Gastrocnemius medialis (tissue), 4 donors: ENCODE results near the gene SND1. TPM values are rescaled to one million over a fixed set of nuclear protein-coding genes. Genes with fewer than 3 reads are reported as not detected.

ENCODE experiments used
- ATAC-seq, 2 donors: fragments of 150-250 bp; one replicate each; pipeline ENCODE4 v1.9.1; 2016
- DNase-seq, 2 donors: peaks; one replicate each; pipeline ENCODE4 v3.0.0-alpha.2; 2019
- H3K27ac ChIP-seq, 4 donors: fragments of 200-600 bp; sonication (generic); 1 replicate in 1 of 4; 2 replicates in 3 of 4; pipeline ENCODE4 v1.5.1; 2016 to 2018; ENCODE audit warnings: mild to moderate bottlenecking in 2 of 4, moderate library complexity in 1 of 4
- H3K27me3 ChIP-seq, 3 donors: fragments of 200-600 bp; sonication (generic) in 2 of 3; 1 replicate in 1 of 3; 2 replicates in 2 of 3; pipeline versions ENCODE4 v1.5.1 to v1.6.0; 2016 to 2019; ENCODE audit warnings: mild to moderate bottlenecking in 1 of 3, moderate library complexity in 1 of 3
- H3K36me3 ChIP-seq, 2 donors: fragments of 200-600 bp; sonication (generic) in 1 of 2; one replicate each; pipeline ENCODE4 v1.5.1; 2017 to 2018
- H3K4me1 ChIP-seq, 2 donors: fragments of 200-600 bp; sonication (generic) in 1 of 2; one replicate each; pipeline ENCODE4 v1.5.1; 2016 to 2017; ENCODE audit warnings: mild to moderate bottlenecking in 2 of 2
- H3K4me3 ChIP-seq, 4 donors: fragments of 200-600 bp; sonication (generic) in 3 of 4; 1 replicate in 1 of 4; 2 replicates in 3 of 4; pipeline ENCODE4 v1.5.1; 2016 to 2019; ENCODE audit warnings: mild to moderate bottlenecking in 2 of 4
- H3K9me3 ChIP-seq, 3 donors: fragments of 200-600 bp; sonication (generic) in 2 of 3; 1 replicate in 1 of 3; 2 replicates in 2 of 3; pipeline ENCODE4 v1.5.1; 2016 to 2019
- POLR2A ChIP-seq, 2 donors: fragments of 450-650 bp; IDR thresholded peaks; one replicate each; pipeline ENCODE4 v1.6.1; 2017; ENCODE audit warnings: antibody characterized with exemption in 2 of 2, mild to moderate bottlenecking in 2 of 2, moderate library complexity in 2 of 2
- in situ Hi-C, 4 donors: fragments of 200-750 bp; cut with MboI; loops; one replicate each; pipeline versions ENCODE4 v1.15.0 to v1.8.0; 2017; ENCODE audit warnings: low sequenced_read_pairs in 4 of 4
- intact Hi-C: fragments of 100-400 bp; cut with DNase I; formaldehyde crosslinking; loops from one replicate; pipeline ENCODE4 v1.15.1; 2023; ENCODE audit warnings: low total_unique reads
- total RNA-seq, 4 donors: library from RNA; depleted of rRNA; stranded (reverse); fragments of >200 nt; gene quantifications; one replicate each; pipeline versions ENCODE4 v1.1.0 to v1.2.3, GENCODE V29; 2016
- TF ChIP-seq, protein P1 (sequence below), 5 experiments: fragments of 450-650 bp in 3 of 5; fragments of 200-600 bp in 2 of 5; sonication (generic) in 2 of 5; IDR thresholded peaks in 4 of 5; conservative IDR thresholded peaks in 1 of 5; 1 replicate in 4 of 5; 2 replicates in 1 of 5; pipeline ENCODE4 v1.5.1; 2016 to 2019; ENCODE audit warnings: antibody characterized with exemption in 5 of 5, mild to moderate bottlenecking in 3 of 5, moderate library complexity in 3 of 5

SND1 gene
- total RNA-seq, 4 donors from 2014 or later: 30.4 to 73.0 (median 50.3) TPM

DNA sequence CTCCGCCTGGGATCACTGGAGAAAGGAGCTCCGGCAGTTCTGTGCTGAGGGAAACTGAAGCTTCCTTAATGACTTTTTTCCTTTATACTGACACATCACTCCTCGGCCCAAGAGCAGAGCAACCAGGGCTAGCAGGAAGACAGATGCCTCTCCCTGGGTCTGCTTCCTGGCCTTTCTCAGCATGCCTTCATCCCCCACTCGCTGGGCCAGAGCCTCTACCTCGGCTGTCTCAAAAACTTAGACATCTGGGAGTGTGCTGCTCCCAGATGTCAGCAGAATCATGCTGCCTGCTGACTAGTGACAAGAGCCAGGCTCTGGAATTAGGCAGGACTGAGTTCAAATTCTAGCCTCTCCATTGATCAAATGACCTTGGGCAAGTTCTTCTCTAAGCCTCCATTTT is 403.6 kb downstream of the SND1 start:
- no peak for ATAC-seq
- no peaks in the 10 kb centered on the region for H3K4me1 ChIP-seq
- in situ Hi-C loops (no loop called here), intact Hi-C loops (no loop called here)
- H3K4me3 ChIP-seq: no peak overlapping the region
- H3K27me3 ChIP-seq: no peaks in the 10 kb centered on the region
- H3K36me3 ChIP-seq: no peaks in the 10 kb centered on the region
- no peaks in the 10 kb centered on the region for H3K9me3 ChIP-seq
- no peak overlapping the region for H3K27ac ChIP-seq
- DNase-seq: no peak
- no peak for TF ChIP-seq POLR2A (IDR thresholded peaks at IDR 0.05)
- TF ChIP-seq, protein P1, sequence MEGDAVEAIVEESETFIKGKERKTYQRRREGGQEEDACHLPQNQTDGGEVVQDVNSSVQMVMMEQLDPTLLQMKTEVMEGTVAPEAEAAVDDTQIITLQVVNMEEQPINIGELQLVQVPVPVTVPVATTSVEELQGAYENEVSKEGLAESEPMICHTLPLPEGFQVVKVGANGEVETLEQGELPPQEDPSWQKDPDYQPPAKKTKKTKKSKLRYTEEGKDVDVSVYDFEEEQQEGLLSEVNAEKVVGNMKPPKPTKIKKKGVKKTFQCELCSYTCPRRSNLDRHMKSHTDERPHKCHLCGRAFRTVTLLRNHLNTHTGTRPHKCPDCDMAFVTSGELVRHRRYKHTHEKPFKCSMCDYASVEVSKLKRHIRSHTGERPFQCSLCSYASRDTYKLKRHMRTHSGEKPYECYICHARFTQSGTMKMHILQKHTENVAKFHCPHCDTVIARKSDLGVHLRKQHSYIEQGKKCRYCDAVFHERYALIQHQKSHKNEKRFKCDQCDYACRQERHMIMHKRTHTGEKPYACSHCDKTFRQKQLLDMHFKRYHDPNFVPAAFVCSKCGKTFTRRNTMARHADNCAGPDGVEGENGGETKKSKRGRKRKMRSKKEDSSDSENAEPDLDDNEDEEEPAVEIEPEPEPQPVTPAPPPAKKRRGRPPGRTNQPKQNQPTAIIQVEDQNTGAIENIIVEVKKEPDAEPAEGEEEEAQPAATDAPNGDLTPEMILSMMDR (IDR thresholded peaks at IDR 0.05 in 4 of 5, conservative IDR thresholded peaks at IDR 0.05 in 1 of 5): no peak

DNA sequence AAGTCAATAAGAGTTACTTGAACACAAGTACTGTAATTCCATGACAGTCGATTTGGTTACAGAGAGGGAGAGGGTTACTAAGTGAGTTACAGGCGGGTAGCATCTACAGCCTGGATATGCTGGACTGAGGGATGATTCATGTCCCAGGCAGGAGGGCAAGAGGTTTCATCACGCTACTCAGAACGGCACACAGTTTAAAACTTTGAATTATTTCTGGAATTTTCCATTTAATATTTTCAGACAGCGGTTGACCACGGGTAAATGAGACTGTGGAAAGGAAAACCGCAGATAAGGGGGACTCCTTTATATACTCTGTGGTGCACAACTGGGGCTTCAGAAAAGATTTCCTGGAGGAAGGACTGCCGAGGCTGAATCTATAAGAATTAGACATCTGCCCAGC is 404.9 kb downstream of the SND1 start:
- Histone ChIP-seq H3K4me1 (no peaks in the 10 kb centered on the region), H3K27ac (no peak overlapping the region), H3K36me3 (no peaks in the 10 kb centered on the region), H3K9me3 (no peaks in the 10 kb centered on the region), H3K27me3 (no peaks in the 10 kb centered on the region), H3K4me3 (no peak overlapping the region)
- intact Hi-C loops (no loop called here), in situ Hi-C loops (no loop called here)
- DNase-seq: no peak
- ATAC-seq: no peak
- TF ChIP-seq POLR2A (IDR thresholded peaks at IDR 0.05): no peak
- TF ChIP-seq, protein P1 (IDR thresholded peaks at IDR 0.05 in 4 of 5, conservative IDR thresholded peaks at IDR 0.05 in 1 of 5): no peak

GRCh38 chr7:128057909-128058308 is 405.9 kb downstream of the SND1 start:
- TF ChIP-seq, protein P1 (IDR thresholded peaks at IDR 0.05 in 4 of 5, conservative IDR thresholded peaks at IDR 0.05 in 1 of 5): no peak
- Histone ChIP-seq H3K4me3 (no peak overlapping the region), H3K27ac (no peak overlapping the region), H3K9me3 (no peaks in the 10 kb centered on the region), H3K27me3 (no peaks in the 10 kb centered on the region), H3K36me3 (no peaks in the 10 kb centered on the region), H3K4me1 (no peaks in the 10 kb centered on the region)
- in situ Hi-C loops (no loop called here), intact Hi-C loops (no loop called here)
- ATAC-seq (no peak), DNase-seq (no peak)

- ATAC-seq: no peak
These were observed 407.4 kb downstream of the SND1 start for GRCh38 chr7:128059143-128059988.

More at GRCh38 chr7:128059143-128059988, 407.4 kb downstream of the SND1 start:
- H3K9me3 ChIP-seq: no peaks in the 10 kb centered on the region
- H3K27ac ChIP-seq: no peak overlapping the region
- DNase-seq: no peak
- H3K4me1 ChIP-seq: no peaks in the 10 kb centered on the region
- TF ChIP-seq, protein P1 (IDR thresholded peaks at IDR 0.05 in 4 of 5, conservative IDR thresholded peaks at IDR 0.05 in 1 of 5): no peak
- no peak for TF ChIP-seq POLR2A (IDR thresholded peaks at IDR 0.05)
- no peak overlapping the region for H3K4me3 ChIP-seq
- in situ Hi-C loops: no loop called here
- no peaks in the 10 kb centered on the region for H3K27me3 ChIP-seq
- intact Hi-C loops: no loop called here
- no peaks in the 10 kb centered on the region for H3K36me3 ChIP-seq
